Right atrium auricular region (tissue), 2 donors: ENCODE data around the gene ADORA1. TPM values are rescaled to one million over a fixed set of nuclear protein-coding genes. Genes with fewer than 3 reads are reported as not detected.

Experiments
- DNase-seq: peaks from one replicate; pipeline ENCODE4 v3.0.0-alpha.2; 2019; ENCODE audit warnings: low spot score
- H3K27ac ChIP-seq, 2 donors: fragments of 200-600 bp; sonication (generic); 1 replicate in 1 of 2; 2 replicates in 1 of 2; pipeline ENCODE4 v1.5.1; 2016 to 2019
- H3K27me3 ChIP-seq, 2 donors: fragments of 200-600 bp; sonication (generic); one replicate each; pipeline versions ENCODE4 v1.5.1 to v1.6.0; 2017 to 2019
- H3K36me3 ChIP-seq: fragments of 200-600 bp; sonication (generic); one replicate; pipeline ENCODE4 v1.5.1; 2016
- H3K4me1 ChIP-seq, 2 donors: fragments of 200-600 bp; sonication (generic); one replicate each; pipeline versions ENCODE4 v1.5.1 to v1.6.0; 2017 to 2019
- H3K4me3 ChIP-seq, 2 donors: fragments of 200-600 bp; sonication (generic); 1 replicate in 1 of 2; 2 replicates in 1 of 2; pipeline ENCODE4 v1.5.1; 2017 to 2019; ENCODE audit warnings: mild to moderate bottlenecking in 1 of 2, moderate library complexity in 1 of 2
- H3K9me3 ChIP-seq, 2 donors: fragments of 200-600 bp; sonication (generic); one replicate each; pipeline ENCODE4 v1.5.1; 2019
- total RNA-seq, 2 donors: library from RNA; depleted of rRNA; stranded (reverse); fragments of >200 nt; gene quantifications; one replicate each; pipeline ENCODE4 v1.1.0, GENCODE V29; 2016
- TF ChIP-seq, protein P1 (sequence below), 2 donors: fragments of 200-600 bp; sonication (generic); IDR thresholded peaks; one replicate each; pipeline ENCODE4 v1.5.1; 2019; ENCODE audit warnings: antibody characterized with exemption in 2 of 2

Gene ADORA1
- total RNA-seq, 2 donors from 2014 or later, result 9.4 to 15.1 TPM

DNA sequence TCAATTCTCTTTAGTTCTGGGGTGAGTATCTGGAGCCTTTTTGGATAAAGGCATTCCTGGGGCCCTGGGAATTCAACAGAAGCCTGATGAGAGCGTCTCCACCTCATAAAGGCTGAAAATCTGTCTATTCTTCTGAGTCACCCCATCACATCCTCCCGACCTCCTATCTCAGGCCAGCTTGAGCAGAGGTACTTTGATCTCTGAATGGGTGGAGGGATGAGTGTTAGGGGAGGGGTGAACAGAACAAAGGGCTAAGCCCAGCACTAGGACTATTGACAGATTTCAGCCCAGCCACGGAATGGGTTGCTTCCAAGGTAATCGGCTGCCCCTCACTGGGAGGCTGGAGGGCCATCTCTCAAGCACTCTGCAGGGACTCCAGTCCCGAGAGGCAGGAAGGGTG lies 50.6 kb downstream of the ADORA1 start:
- no peak for DNase-seq
- TF ChIP-seq, protein P1, sequence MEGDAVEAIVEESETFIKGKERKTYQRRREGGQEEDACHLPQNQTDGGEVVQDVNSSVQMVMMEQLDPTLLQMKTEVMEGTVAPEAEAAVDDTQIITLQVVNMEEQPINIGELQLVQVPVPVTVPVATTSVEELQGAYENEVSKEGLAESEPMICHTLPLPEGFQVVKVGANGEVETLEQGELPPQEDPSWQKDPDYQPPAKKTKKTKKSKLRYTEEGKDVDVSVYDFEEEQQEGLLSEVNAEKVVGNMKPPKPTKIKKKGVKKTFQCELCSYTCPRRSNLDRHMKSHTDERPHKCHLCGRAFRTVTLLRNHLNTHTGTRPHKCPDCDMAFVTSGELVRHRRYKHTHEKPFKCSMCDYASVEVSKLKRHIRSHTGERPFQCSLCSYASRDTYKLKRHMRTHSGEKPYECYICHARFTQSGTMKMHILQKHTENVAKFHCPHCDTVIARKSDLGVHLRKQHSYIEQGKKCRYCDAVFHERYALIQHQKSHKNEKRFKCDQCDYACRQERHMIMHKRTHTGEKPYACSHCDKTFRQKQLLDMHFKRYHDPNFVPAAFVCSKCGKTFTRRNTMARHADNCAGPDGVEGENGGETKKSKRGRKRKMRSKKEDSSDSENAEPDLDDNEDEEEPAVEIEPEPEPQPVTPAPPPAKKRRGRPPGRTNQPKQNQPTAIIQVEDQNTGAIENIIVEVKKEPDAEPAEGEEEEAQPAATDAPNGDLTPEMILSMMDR (IDR thresholded peaks at IDR 0.05), result no peak
- no peak overlapping the region for H3K27ac ChIP-seq
- no peaks in the 10 kb centered on the region for H3K36me3 ChIP-seq
- peaks cover 0 to 11% of the 10 kb centered on the region in 2 donors for H3K4me1 ChIP-seq
- no peak overlapping the region for H3K4me3 ChIP-seq
- H3K27me3 ChIP-seq, result no peaks in the 10 kb centered on the region
- no peaks in the 10 kb centered on the region for H3K9me3 ChIP-seq

DNA sequence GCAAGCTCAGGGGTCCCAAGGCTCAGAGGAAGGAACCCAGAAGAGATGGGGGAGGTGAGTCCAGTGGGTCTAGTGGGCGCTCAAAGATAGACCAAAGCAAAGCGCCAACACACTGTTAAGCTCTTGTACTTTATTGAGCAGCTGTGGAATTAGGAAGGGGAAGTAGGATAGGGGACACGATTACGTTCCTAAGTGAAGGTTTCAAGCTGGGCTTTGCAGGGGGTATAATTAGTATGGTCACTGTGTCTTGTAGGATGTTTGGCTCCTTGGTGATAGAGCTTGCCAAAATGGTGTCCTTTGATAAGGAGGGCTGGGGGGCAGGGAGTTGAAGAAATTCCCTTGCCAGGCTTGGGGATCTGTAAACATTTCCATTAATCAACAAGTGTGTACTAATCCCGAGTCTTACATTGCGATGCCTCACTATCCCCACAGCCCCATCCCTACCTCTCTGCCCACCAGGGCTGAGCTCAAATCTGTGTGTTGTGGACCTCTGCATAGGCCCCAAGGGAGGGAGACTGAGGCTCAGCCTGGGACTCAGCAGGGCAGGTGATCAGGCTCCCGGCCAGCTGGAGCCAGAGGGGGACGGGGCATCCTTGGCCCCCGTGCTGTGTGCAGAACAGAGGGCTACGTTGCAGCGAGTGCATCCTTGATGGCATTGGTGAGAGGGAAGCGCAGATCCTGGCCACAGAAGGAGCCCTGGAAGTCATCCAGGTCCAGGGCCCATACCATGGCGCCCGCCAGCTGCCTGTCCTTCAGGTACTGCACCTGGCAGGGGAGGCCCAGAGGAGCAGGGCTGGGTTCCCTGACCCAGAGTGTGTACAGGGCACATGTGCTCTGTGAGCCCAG lies 51.5 kb downstream of the ADORA1 start:
- H3K27me3 ChIP-seq, result no peaks in the 10 kb centered on the region
- no peaks in the 10 kb centered on the region for H3K9me3 ChIP-seq
- no peaks in the 10 kb centered on the region for H3K36me3 ChIP-seq
- H3K27ac ChIP-seq, result no peak overlapping the region
- TF ChIP-seq, protein P1 (IDR thresholded peaks at IDR 0.05), result no peak
- H3K4me1 ChIP-seq, result peaks cover 0 to 11% of the 10 kb centered on the region in 2 donors
- H3K4me3 ChIP-seq, result no peak overlapping the region
- DNase-seq, result no peak

DNA sequence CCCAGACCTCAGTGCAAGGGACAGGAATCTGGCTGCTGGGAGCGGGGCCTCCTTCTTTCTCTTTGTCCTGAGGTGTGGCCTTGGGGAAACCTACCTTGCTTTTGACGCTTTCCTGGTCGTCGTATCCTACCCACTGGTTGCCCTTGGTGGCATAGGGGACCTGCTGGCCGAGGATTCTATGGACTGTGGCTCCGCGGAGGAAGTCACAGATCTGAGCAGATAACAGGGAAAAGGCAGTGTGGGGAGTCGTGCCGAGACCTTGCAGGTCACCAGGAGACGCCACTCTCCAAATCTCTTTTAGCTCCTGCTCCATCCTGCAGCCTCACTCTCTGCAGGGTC lies 52.1 kb downstream of the ADORA1 start:
- TF ChIP-seq, protein P1 (IDR thresholded peaks at IDR 0.05), result no peak
- no peak for DNase-seq
- H3K9me3 ChIP-seq, result no peaks in the 10 kb centered on the region
- peaks cover 0 to 11% of the 10 kb centered on the region in 2 donors for H3K4me1 ChIP-seq
- no peak overlapping the region for H3K4me3 ChIP-seq
- no peaks in the 10 kb centered on the region for H3K27me3 ChIP-seq
- no peak overlapping the region for H3K27ac ChIP-seq
- H3K36me3 ChIP-seq, result no peaks in the 10 kb centered on the region

DNA sequence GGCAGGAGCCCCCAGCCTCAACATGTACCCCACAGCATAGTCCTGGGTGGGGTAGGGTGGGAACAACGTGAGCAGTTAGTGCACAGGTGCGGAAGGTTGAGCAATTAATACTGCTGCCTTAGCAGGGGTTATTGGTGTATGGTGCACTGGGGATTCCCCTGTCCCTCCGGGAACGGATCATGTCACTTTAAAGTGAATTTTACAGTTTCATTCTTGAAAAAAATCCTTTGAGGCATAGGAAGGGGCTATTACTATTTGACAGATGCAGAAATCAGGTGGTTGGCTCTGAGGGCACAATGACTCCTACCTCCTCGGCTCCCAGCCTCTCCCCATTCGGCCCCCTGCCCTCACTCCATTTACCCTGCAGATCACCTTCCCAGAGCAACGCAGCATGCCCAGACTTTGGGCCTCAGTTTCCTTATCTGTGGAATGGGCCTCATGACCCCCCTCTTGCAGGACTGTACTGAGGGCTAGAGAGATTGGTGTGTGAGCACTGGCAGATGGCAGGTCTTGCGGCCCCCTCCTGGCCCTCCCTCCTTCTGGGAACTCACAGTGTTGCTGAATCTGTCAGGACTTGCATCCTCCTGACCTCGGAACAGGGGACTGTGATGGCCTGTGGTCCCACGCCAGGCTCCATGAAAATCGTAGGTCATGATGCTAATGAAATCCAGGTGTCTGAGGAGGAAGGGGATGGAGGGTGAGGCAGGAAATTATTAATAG lies 53.2 kb downstream of the ADORA1 start:
- TF ChIP-seq, protein P1 (IDR thresholded peaks at IDR 0.05), result no peak
- H3K4me1 ChIP-seq, result peaks cover 0 to 4% of the 10 kb centered on the region in 2 donors
- DNase-seq, result no peak
- H3K4me3 ChIP-seq, result no peak overlapping the region
- H3K36me3 ChIP-seq, result no peaks in the 10 kb centered on the region
- no peaks in the 10 kb centered on the region for H3K9me3 ChIP-seq
- H3K27me3 ChIP-seq, result no peaks in the 10 kb centered on the region
- H3K27ac ChIP-seq, result no peak overlapping the region

DNA sequence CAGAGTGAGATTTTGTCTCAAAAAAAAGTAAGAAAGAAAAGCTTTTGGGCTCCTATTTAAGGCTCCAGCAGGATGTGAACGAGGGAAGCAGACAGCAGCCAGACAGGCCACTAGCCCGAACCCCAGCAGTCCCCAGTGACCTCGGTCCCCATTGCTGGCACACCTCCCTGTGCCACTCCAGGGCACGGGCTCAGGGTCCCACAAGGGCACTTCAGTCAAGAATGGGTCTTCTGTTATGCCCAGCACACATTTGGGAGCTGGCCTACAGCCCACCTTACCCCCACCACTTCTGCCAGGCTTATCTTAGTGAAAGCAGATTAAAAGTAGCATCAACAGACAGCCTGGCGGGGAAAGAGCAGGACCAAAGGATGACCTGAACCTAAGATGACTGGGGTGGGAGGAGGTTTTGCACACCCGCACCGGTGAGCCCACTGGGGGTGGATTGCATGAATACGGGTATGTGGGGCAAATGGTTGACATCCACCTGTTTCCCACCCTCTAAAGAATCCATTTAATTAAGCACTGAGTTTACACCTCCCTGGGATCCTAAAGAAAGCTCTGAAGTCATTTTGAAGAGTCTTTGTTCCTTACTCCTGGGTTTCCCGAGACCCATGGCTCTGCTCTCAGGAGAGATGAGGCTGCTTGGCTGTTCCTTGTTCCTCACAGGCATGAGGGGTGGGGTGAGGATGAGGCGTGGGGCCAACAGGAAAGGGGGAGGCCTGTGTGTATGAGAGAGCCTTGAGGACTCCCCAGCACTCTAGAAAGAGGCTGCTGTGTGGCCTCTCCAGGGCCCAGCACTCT lies 54.3 kb downstream of the ADORA1 start:
- Histone ChIP-seq H3K9me3 (no peaks in the 10 kb centered on the region), H3K36me3 (no peaks in the 10 kb centered on the region), H3K4me3 (no peak overlapping the region), H3K27me3 (no peaks in the 10 kb centered on the region), H3K27ac (no peak overlapping the region), H3K4me1 (peaks cover 0 to 5% of the 10 kb centered on the region in 2 donors)
- no peak for DNase-seq
- TF ChIP-seq, protein P1 (IDR thresholded peaks at IDR 0.05), result no peak
